KOPT-K1 (cell line): Measurements from ENCODE around the gene NCF1.
"Not testable (repeated sequence)": the region's sequence is repeated elsewhere in the genome, so short reads cannot be mapped to it uniquely, and the experiment has no call there.

Experiments used
- H3K27ac ChIP-seq: fragments of 200-600 bp; sonication (generic); 2 replicates; pipeline ENCODE4 v1.5.1; 2016; ENCODE audit warnings: antibody characterized with exemption, mild to moderate bottlenecking, low read depth, low read length; ENCODE audit not compliant: poor library complexity, severe bottlenecking
- H3K36me3 ChIP-seq: fragments of 200-600 bp; sonication (generic); 2 replicates; pipeline ENCODE4 v1.5.1; 2017; ENCODE audit warnings: antibody characterized with exemption, mild to moderate bottlenecking, low read length, moderate library complexity; ENCODE audit not compliant: insufficient read depth
- H3K9me3 ChIP-seq: fragments of 200-600 bp; sonication (generic); 2 replicates; pipeline ENCODE4 v1.5.1; 2017; ENCODE audit warnings: antibody characterized with exemption, low read length, mild to moderate bottlenecking; ENCODE audit not compliant: insufficient read depth, poor library complexity, severe bottlenecking

NCF1 gene

DNA sequence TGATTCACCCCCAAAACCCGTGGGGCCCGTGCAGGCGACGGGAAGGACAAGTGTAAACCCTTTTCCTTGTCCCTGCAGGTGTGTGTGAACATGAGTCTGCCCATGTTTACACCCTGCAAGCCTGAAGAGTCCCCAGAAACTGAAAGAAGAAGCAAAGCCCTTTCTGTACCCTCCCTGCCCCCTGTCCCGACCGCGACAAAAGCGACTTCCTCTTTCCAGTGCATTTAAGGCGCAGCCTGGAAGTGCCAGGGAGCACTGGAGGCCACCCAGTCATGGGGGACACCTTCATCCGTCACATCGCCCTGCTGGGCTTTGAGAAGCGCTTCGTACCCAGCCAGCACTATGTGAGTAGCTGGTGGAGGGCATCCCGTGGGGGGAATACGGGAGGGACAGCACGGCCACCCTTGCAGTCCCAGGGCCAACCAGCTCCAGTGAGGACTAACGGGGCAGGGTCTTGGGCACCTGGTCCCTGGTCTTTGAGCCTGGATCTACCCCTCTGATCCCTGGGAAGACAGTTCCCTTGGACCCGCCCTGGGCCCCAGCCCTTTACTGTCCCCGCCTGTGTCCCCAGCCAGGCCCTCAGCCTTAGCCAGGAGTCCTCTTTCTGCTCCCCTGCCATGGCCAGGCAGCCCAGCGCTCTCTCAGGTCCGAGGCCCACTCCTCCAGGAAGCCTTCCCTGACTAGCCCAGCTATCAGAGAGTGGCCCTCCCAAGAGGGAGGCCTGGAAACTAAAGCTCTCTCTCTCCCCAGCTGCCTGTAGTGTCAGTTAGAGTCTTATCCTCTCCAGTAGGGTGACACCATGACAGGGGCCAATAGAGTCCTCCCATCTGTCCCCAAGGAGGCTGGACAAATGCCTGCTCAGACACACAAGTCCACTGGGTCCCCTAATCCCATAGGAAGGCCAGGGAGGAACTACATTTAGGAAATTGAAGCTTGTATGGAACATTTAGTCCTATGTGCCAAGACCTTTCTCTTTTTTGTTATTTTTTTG, at the start of gene NCF1:
TSS of gene NCF1 (plus strand) at position 252 of the 991 bp plus-strand sequence. CDS start at position 273, 21 bp downstream.
- not testable (repeated sequence) for H3K27ac ChIP-seq, H3K36me3 ChIP-seq, H3K9me3 ChIP-seq

DNA sequence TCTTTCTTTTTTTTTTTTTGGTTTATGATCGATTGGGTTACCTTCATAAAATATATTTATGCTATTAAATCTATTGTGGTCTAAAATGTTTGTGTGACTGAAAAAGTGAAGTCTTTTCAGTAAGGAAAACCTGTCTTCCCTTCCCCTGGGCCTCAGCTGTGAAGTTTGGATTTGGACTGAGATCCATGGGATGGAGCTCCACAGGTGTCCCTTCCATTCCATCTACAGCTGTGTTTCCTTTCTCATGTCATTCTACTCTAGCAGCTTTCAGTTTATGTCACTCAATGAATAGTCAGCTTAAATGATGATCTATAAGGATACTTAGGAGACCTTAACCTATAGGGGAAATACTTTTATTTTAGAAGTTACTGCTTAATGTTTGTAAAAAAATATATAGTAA, 48.0 kb upstream of the NCF1 start:
- Histone ChIP-seq H3K27ac (no peak overlapping the region), H3K9me3 (no peaks in the 10 kb centered on the region), H3K36me3 (peaks cover 71% of the 10 kb centered on the region)

DNA sequence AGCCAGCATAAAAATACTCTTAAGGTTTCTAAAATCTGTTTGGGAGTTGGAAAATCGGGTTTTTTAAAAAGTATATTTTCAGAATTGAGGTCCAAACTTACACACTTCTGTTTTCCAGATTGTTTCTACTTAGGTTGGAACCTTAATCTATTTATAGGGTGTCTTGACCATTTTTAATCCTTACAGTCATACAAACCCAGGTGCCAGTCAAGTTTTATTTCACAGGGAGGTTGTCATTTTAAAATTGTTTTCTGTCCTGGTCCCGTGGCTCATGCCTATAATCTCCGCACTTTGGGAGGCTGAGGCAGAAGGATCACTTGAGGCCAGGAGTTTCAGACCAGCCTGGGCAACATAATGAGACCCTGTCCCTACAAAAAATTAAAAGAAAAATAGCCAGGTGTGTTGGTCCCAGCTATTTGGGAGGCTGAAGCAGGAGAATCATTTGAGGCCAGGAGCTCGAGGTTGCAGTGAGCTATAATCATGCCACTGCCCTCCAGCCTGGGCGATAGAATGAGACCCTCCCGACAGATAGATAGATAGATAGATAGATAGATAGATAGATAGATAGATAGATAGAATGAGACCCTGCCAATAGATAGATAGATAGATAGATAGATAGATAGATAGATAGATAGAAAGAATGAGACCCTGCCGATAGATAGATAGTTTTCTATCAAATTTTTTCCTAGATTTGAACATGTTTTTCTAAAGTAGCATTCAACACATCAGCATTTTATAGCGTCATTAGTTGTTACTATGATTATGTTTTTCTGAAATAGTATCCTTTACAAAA, 47.3 kb upstream of the NCF1 start:
- Histone ChIP-seq H3K27ac (no peak overlapping the region), H3K9me3 (no peaks in the 10 kb centered on the region), H3K36me3 (peaks cover 66% of the 10 kb centered on the region)

- peaks cover 46% of the 10 kb centered on the region for H3K36me3 ChIP-seq
- not testable (repeated sequence) for H3K27ac ChIP-seq, H3K9me3 ChIP-seq
Observed at GRCh38 chr7:74728686-74729085, 45.1 kb upstream of the NCF1 start.

- H3K36me3 ChIP-seq = peaks cover 33% of the 10 kb centered on the region
- H3K27ac ChIP-seq, H3K9me3 ChIP-seq: not testable (repeated sequence)
Observed at GRCh38 chr7:74730186-74730585, 43.6 kb upstream of the NCF1 start.

- not testable (repeated sequence) for H3K9me3 ChIP-seq, H3K27ac ChIP-seq
Observed at GRCh38 chr7:74739974-74740703, 33.7 kb upstream of the NCF1 start.

DNA sequence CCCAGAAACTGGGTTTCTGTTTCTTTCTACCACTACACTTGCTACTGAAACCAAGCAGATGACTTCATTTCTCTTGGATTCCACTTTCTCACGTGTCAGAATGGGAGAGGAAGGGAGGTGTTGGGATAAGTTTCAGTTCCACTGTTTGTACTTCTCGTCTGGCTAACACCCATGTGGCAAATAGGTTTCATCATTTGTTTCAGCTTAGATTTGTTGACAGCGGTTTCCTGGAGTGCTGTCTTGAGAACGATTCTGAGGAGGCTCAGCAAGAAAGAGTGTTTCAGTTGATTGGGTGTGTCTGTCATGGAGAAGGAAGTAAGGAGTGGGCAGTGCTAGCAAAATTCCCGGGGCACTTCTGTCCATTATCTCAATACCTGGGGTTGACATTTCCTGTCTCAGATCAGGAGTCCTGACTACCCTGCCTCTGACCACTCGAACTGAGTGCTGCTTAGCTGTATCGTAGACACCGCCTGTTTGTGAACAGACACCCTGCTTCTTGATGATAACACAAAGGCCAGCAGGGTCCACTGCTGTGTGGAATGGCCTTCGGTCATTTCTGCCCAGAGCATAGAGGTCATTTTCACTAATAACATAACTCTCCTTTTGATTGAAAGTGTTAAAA, 29.8 kb upstream of the NCF1 start:
- not testable (repeated sequence) for H3K36me3 ChIP-seq, H3K27ac ChIP-seq, H3K9me3 ChIP-seq

More at GRCh38 chr7:74739974-74740703, 33.7 kb upstream of the NCF1 start:
- not testable (repeated sequence) for H3K36me3 ChIP-seq

DNA sequence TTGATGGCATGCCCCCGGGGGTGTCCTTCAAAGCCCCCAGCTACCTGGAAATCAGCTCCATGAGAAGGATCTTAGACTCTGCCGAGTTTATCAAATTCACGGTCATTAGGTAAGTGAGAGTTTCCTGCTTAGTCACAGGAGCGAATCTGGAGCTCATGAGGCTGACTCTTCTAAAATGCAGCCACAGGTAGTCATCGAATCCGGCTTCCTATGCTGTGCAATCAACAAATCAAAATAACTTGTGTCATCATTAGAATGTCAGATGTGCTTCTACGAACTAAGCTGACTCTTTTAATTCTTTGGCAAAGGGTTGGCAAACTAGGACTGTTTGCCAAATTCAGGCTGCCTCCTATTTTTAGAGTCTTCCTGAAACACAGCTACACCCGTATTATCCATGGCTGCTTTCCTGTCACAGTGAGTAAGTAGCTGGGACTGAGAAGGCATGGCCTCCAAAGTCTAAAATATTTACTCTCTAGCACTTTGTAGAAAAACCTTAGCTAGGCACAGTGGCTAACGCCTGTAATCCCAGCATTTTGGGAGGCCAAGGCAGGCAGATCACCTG, 19.8 kb upstream of the NCF1 start:
- H3K36me3 ChIP-seq, H3K9me3 ChIP-seq, H3K27ac ChIP-seq: not testable (repeated sequence)

GRCh38 chr7:74756673-74757072, 17.1 kb upstream of the NCF1 start:
- not testable (repeated sequence) for H3K27ac ChIP-seq, H3K36me3 ChIP-seq, H3K9me3 ChIP-seq

DNA sequence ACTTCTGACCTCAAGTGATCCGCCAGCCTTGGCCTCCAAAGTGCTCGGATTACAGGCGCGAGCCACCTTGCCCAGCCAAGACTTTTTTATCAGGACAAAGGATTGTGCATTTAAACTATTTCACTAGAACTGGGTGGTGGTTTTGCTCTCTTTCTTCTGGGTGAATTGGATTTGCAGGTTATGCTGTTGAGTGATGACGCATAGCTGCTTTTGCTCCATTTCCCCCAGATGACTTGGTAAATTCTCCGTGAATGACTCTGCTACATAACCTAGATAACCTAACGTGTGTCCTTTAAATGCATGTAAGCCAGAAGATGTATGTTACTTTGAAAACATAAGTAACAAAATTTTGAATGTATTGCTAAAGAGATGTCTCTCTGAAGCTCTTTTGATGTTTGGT, 15.5 kb upstream of the NCF1 start:
- H3K27ac ChIP-seq, H3K9me3 ChIP-seq, H3K36me3 ChIP-seq: not testable (repeated sequence)

GRCh38 chr7:74758982-74759381, 14.8 kb upstream of the NCF1 start:
- not testable (repeated sequence) for H3K27ac ChIP-seq, H3K9me3 ChIP-seq, H3K36me3 ChIP-seq

GRCh38 chr7:74765205-74765918, 8.4 kb upstream of the NCF1 start:
- H3K36me3 ChIP-seq, H3K27ac ChIP-seq, H3K9me3 ChIP-seq: not testable (repeated sequence)

DNA sequence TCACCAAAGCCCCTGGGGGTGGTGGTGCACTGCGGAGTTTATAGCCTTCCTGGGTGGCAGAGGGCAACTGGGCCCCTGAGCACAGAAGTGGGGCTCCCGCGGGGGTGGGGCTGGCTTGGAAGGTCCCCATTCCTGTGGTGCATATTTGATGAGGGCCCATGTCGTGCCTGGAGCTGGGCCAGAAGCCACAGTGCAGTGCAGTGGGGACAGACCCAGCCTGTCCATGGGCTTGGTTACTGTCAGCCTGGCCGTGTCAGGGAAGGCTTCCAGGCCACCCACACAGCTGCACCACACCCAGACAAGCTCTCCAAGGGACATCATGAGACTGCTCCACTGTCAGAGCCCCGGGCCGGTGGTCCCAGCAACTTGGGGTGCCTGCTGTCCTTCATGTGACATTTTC, 7.3 kb upstream of the NCF1 start:
- H3K27ac ChIP-seq, H3K9me3 ChIP-seq, H3K36me3 ChIP-seq: not testable (repeated sequence)

DNA sequence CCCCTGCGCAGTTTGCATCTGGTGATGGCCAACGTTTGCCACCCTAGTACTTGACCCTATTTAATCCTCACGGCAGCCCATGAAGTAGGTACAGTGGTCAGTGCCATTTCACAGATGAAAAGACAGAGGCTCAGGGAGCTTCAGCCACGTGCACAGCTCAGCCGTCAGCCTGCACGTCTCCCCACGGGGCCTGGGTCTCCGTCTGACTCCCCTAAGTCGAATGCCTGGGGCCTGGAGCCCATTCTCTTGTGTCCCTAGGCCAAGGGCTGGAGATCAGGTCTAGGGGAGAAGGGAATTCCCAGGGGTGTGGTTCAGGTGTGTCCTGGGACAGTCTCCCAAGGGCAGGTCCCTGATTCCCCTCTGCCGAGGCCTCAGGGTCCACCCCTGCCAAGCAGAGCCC, 6.8 kb upstream of the NCF1 start:
- not testable (repeated sequence) for H3K27ac ChIP-seq

More for the DNA sequence above, 6.8 kb upstream of the NCF1 start:
- not testable (repeated sequence) for H3K9me3 ChIP-seq, H3K36me3 ChIP-seq
